Esophagus squamous epithelium (tissue), 5 donors: Measurements from ENCODE around the gene MC1R. TPM values are rescaled to one million over a fixed set of nuclear protein-coding genes. Genes with fewer than 3 reads are reported as not detected.

ENCODE experiments used
- DNase-seq: peaks from one replicate; lab custom pipeline; 2025; lab: John Stamatoyannopoulos, UW
- H3K27ac ChIP-seq, 4 donors: fragments of 200-600 bp; sonication (generic); one replicate each; pipeline ENCODE4 v1.5.1; 2016 to 2019; ENCODE audit warnings: mild to moderate bottlenecking in 1 of 4
- H3K27me3 ChIP-seq, 4 donors: fragments of 200-600 bp; sonication (generic); 1 replicate in 3 of 4; 2 replicates in 1 of 4; pipeline versions ENCODE4 v1.5.1 to v1.6.0; 2017 to 2021; ENCODE audit warnings: antibody characterized with exemption in 1 of 4
- H3K36me3 ChIP-seq, 3 donors: fragments of 200-600 bp; sonication (generic); one replicate each; pipeline ENCODE4 v1.5.1; 2016 to 2019
- H3K4me1 ChIP-seq, 3 donors: fragments of 200-600 bp; sonication (generic); one replicate each; pipeline ENCODE4 v1.5.1; 2017 to 2019
- H3K4me3 ChIP-seq, 4 donors: fragments of 200-600 bp; sonication (generic); 1 replicate in 3 of 4; 2 replicates in 1 of 4; pipeline ENCODE4 v1.5.1; 2016 to 2019; ENCODE audit warnings: mild to moderate bottlenecking in 2 of 4, moderate library complexity in 1 of 4
- H3K9me3 ChIP-seq, 3 donors: fragments of 200-600 bp; sonication (generic); one replicate each; pipeline ENCODE4 v1.5.1; 2016 to 2019
- POLR2A ChIP-seq, 4 donors: fragments of 450-650 bp; IDR thresholded peaks; one replicate each; pipeline ENCODE4 v1.6.1; 2017; ENCODE audit warnings: antibody characterized with exemption in 4 of 4, mild to moderate bottlenecking in 4 of 4, moderate library complexity in 3 of 4
- WGBS, 2 donors: methylation state at CpG; one replicate each; pipeline ENCODE4 v1.1.5; 2018; 5-methylcytosine and 5-hydroxymethylcytosine counted together
- intact Hi-C: fragments of 100-400 bp; cut with DNase I; formaldehyde crosslinking; loops from one replicate; pipeline ENCODE4 v1.15.0; 2022
- total RNA-seq, 4 donors: library from RNA; depleted of rRNA; stranded (reverse); fragments of >200 nt; gene quantifications; one replicate each; pipeline ENCODE4 v1.1.0, GENCODE V29; 2016
- TF ChIP-seq, protein P1 (sequence below), 6 experiments: fragments of 450-650 bp in 4 of 6; fragments of 200-600 bp in 2 of 6; sonication (generic) in 2 of 6; IDR thresholded peaks; one replicate each; pipeline ENCODE4 v1.5.1; 2016 to 2019; ENCODE audit warnings: antibody characterized with exemption in 6 of 6, mild to moderate bottlenecking in 4 of 6, moderate library complexity in 4 of 6
- donor health status: DM: yes; HTN: yes; CAD: no.

Gene MC1R
- total RNA-seq, 4 donors from 2014 or later = 1.1 to 3.4 (median 2.0) TPM

DNA sequence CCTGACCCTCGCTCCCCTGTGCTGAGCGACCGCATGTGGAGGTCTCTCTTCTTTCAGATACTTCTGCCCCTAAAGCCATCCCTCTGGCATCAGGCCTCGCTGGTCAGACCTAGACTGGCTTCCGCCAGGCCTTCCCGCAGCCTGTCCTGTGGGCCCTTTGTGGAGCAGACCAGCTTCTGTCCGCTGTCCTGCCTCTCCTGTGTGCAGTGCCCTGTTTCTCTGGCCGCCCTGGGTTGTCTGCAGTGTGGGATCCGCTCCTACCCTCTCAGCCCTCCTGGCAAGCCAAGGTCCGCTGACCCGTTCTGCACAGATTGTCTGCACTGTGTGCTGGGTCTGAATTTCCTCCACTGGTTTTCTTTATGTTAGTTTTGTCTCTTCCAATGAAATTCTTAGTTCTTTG is 21.5 kb upstream of the MC1R start:
- Histone ChIP-seq H3K4me1 (no peaks in the 10 kb centered on the region), H3K27me3 (no peaks in the 10 kb centered on the region), H3K36me3 (peaks cover 40 to 91% (median 67%) of the 10 kb centered on the region in 3 donors), H3K4me3 (no peak overlapping the region), H3K9me3 (no peaks in the 10 kb centered on the region), H3K27ac (peak overlapping the region in 2 of 4 donors; percentile 21 to 59)
- intact Hi-C loops = no loop called here
- no peak for DNase-seq
- TF ChIP-seq, protein P1, sequence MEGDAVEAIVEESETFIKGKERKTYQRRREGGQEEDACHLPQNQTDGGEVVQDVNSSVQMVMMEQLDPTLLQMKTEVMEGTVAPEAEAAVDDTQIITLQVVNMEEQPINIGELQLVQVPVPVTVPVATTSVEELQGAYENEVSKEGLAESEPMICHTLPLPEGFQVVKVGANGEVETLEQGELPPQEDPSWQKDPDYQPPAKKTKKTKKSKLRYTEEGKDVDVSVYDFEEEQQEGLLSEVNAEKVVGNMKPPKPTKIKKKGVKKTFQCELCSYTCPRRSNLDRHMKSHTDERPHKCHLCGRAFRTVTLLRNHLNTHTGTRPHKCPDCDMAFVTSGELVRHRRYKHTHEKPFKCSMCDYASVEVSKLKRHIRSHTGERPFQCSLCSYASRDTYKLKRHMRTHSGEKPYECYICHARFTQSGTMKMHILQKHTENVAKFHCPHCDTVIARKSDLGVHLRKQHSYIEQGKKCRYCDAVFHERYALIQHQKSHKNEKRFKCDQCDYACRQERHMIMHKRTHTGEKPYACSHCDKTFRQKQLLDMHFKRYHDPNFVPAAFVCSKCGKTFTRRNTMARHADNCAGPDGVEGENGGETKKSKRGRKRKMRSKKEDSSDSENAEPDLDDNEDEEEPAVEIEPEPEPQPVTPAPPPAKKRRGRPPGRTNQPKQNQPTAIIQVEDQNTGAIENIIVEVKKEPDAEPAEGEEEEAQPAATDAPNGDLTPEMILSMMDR (IDR thresholded peaks at IDR 0.05) = no peak
- no peak for TF ChIP-seq POLR2A (IDR thresholded peaks at IDR 0.05)
- WGBS, 2 donors = 98% methylated on average over 8 to 11 of the region's 11 CpGs

DNA sequence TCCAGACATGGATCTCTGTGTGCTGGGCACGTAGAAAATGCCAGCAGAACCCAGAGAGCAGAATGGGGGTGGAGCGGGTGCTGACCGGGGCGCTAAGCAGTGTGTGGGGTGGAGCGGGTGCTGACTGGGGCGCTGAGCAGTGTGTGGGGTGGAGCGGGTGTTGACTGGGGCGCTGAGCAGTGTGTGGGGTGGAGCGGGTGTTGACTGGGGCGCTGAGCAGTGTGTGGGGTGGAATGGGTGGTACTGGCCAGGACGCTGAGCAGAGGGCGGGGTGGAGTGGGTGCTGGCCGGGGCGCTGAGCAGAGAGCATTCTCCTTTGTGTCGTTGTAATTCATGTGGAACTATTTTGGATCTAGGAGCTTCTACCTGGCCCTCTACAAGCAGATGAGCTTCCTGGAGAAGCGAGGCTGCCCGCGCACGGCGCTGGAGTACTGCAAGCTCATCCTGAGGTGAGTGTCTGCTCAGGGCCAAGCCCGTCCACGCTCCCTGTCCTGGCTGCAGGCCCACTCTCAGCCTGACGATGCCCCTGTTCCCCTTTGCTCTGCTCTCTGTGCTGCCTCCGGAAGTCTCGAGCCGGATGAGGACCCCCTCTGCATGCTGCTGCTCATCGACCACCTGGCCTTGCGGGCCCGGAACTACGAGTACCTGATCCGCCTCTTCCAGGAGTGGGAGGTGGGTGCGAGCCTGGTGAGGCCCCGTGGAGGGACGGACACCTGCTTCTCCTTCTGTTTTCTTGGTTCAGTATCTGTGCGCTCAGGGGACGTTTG is 20.3 kb upstream of the MC1R start:
- Histone ChIP-seq H3K27me3 (no peaks in the 10 kb centered on the region), H3K4me1 (no peaks in the 10 kb centered on the region), H3K36me3 (peaks cover 38 to 90% (median 62%) of the 10 kb centered on the region in 3 donors), H3K4me3 (no peak overlapping the region), H3K9me3 (no peaks in the 10 kb centered on the region), H3K27ac (peak overlapping the region in 3 of 4 donors; percentile 21 to 59 (median 28))
- DNase-seq = no peak
- intact Hi-C loops = no loop called here
- no peak for TF ChIP-seq POLR2A (IDR thresholded peaks at IDR 0.05)
- TF ChIP-seq, protein P1 (IDR thresholded peaks at IDR 0.05) = no peak
- 65 to 82% methylated on average over 15 to 35 of the region's 36 CpGs for WGBS, 2 donors

DNA sequence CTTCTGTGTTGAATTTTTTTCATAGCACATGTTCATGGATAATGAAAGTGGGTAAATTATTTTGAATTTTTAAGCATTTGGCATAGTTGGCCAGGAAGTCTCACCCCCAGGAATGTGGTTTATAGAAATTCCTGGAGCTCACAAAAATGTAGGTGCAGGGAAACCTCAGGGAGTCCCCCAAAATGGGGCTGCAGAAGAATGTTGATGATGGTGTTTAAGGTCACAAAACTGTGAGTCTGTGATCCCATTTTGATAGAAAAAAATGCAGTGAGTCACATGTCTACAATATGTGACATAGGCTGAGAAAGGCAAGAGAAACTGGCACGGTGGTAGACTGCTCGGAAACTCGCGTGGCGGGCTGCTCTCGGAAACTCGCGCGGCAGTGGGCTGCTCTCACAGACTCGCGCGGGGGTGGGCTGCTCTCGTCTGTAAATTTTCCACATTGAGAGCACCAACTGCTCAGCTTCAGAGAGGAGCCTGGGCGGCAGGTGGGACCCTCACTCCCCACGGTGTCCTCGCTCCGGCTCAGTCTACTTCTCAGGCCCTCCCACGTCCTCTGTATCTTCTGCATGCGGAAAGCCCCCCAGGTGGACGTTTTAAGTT is 18.7 kb upstream of the MC1R start:
- H3K27me3 ChIP-seq = no peaks in the 10 kb centered on the region
- DNase-seq = no peak
- H3K4me3 ChIP-seq = no peak overlapping the region
- 90% methylated on average over 20 of the region's 20 CpGs for WGBS, 2 donors
- no peaks in the 10 kb centered on the region for H3K9me3 ChIP-seq
- H3K27ac ChIP-seq = no peak overlapping the region
- intact Hi-C loops = no loop called here
- H3K4me1 ChIP-seq = peaks cover 0 to 11% (median 0%) of the 10 kb centered on the region in 3 donors
- TF ChIP-seq, protein P1 (IDR thresholded peaks at IDR 0.05) = no peak
- no peak for TF ChIP-seq POLR2A (IDR thresholded peaks at IDR 0.05)
- H3K36me3 ChIP-seq = peaks cover 39 to 90% (median 65%) of the 10 kb centered on the region in 3 donors

DNA sequence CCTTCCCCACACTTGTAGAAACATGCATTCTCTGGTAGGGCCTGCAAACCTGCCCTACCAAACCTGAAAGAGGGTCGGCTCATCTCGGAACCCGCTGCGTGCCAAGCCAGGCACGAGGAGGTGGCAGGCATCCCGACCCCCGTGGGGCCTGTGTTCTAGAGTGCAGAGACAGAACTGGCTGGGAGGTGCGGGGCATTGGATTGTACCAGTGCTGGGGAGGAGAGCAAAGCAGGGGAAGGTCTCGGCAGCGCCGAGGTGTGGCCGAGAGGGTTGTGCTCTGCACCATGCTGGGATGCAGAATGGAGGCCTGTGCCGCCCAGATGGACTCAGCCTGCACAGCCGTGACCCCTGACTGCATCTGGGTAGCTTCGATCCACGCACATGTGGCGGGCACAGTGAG is 17.8 kb upstream of the MC1R start:
- intact Hi-C loops = no loop called here
- H3K36me3 ChIP-seq = peaks cover 41 to 90% (median 61%) of the 10 kb centered on the region in 3 donors
- no peak for TF ChIP-seq POLR2A (IDR thresholded peaks at IDR 0.05)
- TF ChIP-seq, protein P1 (IDR thresholded peaks at IDR 0.05) = no peak
- no peak for DNase-seq
- H3K9me3 ChIP-seq = no peaks in the 10 kb centered on the region
- no peak overlapping the region for H3K4me3 ChIP-seq
- 90% methylated on average over 4 of the region's 17 CpGs; no CpG with 5 or more reads in 1 of the 2 donors for WGBS, 2 donors
- peaks cover 0 to 17% (median 3%) of the 10 kb centered on the region in 3 donors for H3K4me1 ChIP-seq
- H3K27ac ChIP-seq = no peak overlapping the region
- H3K27me3 ChIP-seq = no peaks in the 10 kb centered on the region

DNA sequence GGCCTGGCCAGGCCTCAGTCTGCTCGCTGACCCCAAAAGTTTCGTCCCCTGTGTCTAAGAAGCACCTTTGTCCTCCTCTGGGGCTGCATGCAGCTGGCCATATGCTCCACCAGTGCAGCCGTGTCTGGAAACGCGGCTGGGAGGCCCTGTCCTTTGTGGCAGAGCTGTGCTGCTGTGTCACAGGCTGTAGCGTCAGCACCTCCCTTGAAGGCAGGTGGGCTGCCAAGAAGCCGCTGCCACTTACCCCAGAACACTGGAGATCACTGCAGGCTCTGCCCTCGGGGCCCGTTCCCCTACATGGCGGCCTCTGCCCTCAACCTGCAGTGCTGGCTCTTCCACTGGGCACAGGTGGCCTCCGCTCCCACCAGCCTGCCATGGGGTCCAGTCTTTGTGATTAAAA is 15.7 kb upstream of the MC1R start:
- Histone ChIP-seq H3K36me3 (peaks cover 51 to 90% (median 63%) of the 10 kb centered on the region in 3 donors), H3K4me3 (no peak overlapping the region), H3K27me3 (no peaks in the 10 kb centered on the region), H3K27ac (no peak overlapping the region), H3K9me3 (no peaks in the 10 kb centered on the region), H3K4me1 (peaks cover 0 to 17% (median 3%) of the 10 kb centered on the region in 3 donors)
- TF ChIP-seq, protein P1 (IDR thresholded peaks at IDR 0.05) = no peak
- no peak for TF ChIP-seq POLR2A (IDR thresholded peaks at IDR 0.05)
- DNase-seq = no peak
- WGBS, 2 donors = 96% methylated on average over 3 of the region's 11 CpGs; no CpG with 5 or more reads in 1 of the 2 donors
- intact Hi-C loops = no loop called here
